ENCODE data around the gene OR4C45. TPM values are rescaled to one million over a fixed set of nuclear protein-coding genes. Genes with fewer than 3 reads are reported as not detected.
"Not testable (repeated sequence)": the region's sequence is repeated elsewhere in the genome, so short reads cannot be mapped to it uniquely, and the experiment has no call there.

The OR4C45 gene
- total and polyA plus RNA-seq, 2 of the 8 experiments (the other 6 are each of a cell fraction or from before 2014, with no cell fraction given): not detected

- H3K56ac ChIP-seq (replicated peaks; ENCODE audit: insufficient read length, low read depth, low read length); FAIRE-seq; DNase-seq (ENCODE audit: low read depth in 1 of 2, low spot score in 2 of 2); H3K79me2 ChIP-seq (ENCODE audit: control insufficient read depth in 1 of 2, insufficient read depth in 2 of 2, low read length in 2 of 2); POLR2A ChIA-PET (ENCODE audit: partially characterized antibody); H2BK15ac ChIP-seq (ENCODE audit: low read length); H2AK5ac ChIP-seq (ENCODE audit: low read depth, low read length); H3K4me1 ChIP-seq (replicated peaks in 1 of 4; ENCODE audit: control insufficient read depth in 3 of 4, insufficient read depth in 4 of 4, low read length in 3 of 4); H4K91ac ChIP-seq (replicated peaks; ENCODE audit: insufficient read length, low read length); H4K20me1 ChIP-seq (replicated peaks in 1 of 2; ENCODE audit: control insufficient read depth in 1 of 2, insufficient read depth in 2 of 2, low read length in 2 of 2); CTCF ChIA-PET (ENCODE audit: partially characterized antibody); H3K23ac ChIP-seq (ENCODE audit: insufficient read length); H3K23me2 ChIP-seq (ENCODE audit: low read depth, low read length); H3K18ac ChIP-seq (ENCODE audit: extremely low read depth, low read length); H2BK5ac ChIP-seq (ENCODE audit: low read depth, low read length); H3K4me3 ChIP-seq (ENCODE audit: extremely low read depth in 1 of 4, insufficient read depth in 2 of 4, low read depth in 3 of 4, low read length in 4 of 4); H3K27me3 ChIP-seq (replicated peaks in 1 of 4; ENCODE audit: control insufficient read depth in 3 of 4, extremely low read depth in 1 of 4, insufficient read depth in 3 of 4, low read length in 3 of 4); H3K79me1 ChIP-seq (ENCODE audit: low read depth, low read length); H4K5ac ChIP-seq (ENCODE audit: insufficient read length, low read depth, low read length); H2BK20ac ChIP-seq (ENCODE audit: low read length); H2BK12ac ChIP-seq (ENCODE audit: low read depth, low read length); H2BK120ac ChIP-seq (replicated peaks; ENCODE audit: low read depth, low read length); H3K9ac ChIP-seq (replicated peaks in 1 of 4; ENCODE audit: extremely low read depth in 1 of 4, low read depth in 3 of 4, low read length in 3 of 4); H4K8ac ChIP-seq (ENCODE audit: extremely low read depth, insufficient read depth, low read length); H3K36me3 ChIP-seq (ENCODE audit: control insufficient read depth in 2 of 4, insufficient read depth in 4 of 4, low read length in 3 of 4); H3K14ac ChIP-seq (ENCODE audit: insufficient read length); H2AFZ ChIP-seq (ENCODE audit: low read length); H3K4me2 ChIP-seq (ENCODE audit: insufficient read depth in 1 of 2, low read depth in 2 of 2, low read length in 2 of 2); H3K27ac ChIP-seq (ENCODE audit: low read depth, low read length); H3K4ac ChIP-seq (replicated peaks; ENCODE audit: insufficient read length, low read depth, low read length): not testable (repeated sequence)
- peaks cover 26 to 46% of the 10 kb centered on the region in 2 experiments for H3K9me3 ChIP-seq (ENCODE audit: insufficient read depth in 2 of 2, low read depth in 1 of 2, low read length in 1 of 2)
These were observed 3.6 kb downstream of the OR4C45 start for GRCh38 chr11:50036239-50036638.
